ENCODE data around the gene MCAT.
A peak's percentile ranks its signal among the peaks of the same experiment; 100 is the strongest.

MCAT gene

DNA sequence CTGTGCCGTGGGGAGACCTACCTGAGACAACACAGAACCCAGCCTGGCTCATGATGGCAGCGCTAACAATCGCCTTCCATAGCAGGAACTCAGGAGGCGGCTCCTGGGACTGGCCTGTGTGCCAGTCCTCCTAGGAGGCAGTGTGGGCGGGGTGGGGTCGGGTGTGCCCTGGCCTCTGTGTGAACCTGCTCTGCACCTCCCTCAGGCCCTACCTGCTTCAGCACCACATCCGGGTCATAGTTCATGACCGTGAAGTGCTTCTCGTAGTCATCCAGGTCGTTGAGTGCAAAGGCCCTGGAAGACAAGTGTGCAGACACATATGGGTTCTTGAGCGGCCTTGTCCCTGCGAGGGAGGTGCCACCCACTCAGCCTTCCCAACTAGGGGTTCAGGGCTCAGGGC is 28.4 kb upstream of the MCAT start:
- DNase-seq: no peak

DNA sequence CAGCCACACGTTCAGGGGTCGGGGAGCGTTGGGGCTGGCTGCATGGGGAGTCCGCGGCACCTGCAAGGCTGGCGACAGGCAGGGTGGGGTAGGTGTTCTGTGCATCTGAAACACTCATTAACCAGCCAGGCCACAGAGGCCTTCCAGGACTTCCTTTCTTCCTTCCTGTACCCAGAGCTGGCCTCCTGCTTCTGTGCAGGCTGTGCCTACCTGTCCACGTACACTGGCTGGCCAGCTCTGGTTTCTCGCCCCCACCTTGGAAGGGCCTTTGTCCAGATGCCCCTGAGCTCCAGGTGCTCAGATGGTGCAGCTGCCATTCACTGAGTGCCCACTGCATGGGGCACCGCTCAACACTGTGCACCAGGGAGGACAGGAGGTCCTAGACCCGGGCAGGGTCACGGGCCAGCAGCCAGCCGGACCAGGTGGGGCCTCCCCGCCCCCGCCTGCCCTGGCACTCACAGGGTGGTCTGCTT is 27.9 kb upstream of the MCAT start:
- DNase-seq: no peak

DNA sequence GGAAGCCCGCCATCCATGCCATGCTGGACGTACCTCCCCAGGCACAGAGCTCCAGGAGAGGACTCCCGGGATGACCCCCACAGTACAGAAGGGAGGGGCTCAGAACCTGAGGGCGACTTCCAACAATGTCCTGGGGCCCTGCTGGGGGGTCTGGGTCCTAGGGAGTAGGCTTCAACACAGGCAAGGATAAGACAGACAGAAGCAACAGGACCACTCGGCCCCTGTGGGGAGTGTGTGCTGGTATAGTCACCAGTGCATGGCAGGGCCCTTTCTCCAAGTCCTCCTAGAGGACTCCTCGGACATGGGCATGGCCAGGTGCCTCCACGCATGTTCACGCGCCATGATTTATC is 26.9 kb upstream of the MCAT start:
- no peak for DNase-seq

DNA sequence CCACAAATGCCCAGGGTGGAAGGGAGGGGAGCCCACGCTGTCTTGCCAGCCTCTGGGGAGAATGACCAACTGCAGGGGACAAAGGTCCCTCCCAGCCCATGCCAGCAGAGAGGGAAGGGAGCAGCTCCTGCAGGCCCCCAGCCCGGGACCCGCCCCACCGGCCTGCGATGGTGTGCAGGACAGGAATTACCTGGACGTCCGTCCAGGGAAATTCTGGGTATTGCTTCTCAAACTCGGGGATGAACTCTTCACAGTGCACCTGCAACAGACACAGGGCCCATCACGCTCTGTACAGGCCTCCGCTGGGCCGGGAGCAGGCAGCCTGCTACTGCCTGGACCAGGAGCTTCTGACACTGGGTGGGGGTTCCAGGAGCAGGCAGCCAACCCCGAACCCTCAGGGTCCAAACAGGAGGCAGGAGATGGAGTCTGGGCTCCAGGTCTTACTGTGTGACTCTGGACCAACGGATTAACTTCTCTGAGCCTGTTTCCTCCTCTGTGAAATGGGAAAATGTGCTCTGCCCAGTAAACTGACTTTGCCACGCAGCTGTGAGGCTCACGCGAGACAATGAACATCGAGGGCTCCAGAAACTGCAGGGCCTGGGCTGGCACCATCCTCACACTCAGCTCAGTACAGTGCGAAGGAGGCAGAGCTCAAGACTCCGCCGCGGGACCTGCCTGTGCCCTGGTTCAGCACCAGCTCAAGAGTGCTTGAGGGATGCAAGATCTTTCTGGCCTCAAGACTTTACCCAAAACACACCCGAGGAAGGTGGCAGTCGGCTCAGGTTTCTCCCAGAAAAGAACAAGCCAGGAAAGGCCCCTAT is 26.3 kb upstream of the MCAT start:
- DNase-seq: no peak

DNA sequence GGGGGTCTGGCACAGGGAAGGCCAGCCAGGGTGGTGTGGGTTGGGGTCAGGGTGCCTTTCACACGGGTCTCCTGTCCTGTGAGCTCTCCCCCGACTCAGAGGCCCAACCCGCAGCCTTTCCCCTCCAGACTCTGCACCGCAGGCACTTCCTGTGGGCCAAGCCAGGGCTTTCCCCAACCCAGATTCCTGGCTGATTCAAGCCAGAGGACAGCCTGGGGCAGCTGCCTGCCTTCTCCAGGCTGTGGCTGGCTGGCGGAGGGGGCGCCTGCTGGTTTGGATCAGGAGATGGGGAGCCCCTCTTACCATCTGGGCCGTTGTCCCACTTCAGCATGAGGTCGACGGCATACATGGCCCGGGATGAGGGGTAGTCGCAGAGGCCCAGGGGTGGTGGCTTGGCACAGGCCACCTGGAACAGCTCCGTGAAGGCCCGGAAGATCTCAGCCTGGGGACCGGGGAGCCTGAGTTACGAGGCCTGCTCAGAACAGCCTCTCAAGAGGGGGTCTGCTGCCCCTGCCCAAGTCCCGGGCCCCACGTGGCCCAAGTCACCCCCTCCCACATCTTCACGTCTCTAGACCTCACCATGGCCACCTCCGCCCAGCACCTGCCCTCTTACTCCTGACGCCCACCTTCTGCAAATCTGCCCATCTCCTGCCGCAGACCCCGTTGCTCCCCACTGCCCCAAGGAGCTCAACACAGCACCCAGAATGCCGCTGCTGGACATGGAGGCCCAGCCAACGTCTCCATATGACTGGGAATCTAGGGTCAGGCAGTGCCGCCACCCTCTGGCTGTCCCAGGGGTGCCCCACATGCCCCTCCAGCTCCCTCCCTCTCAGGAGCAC is 25.5 kb upstream of the MCAT start:
- DNase-seq: no peak

DNA sequence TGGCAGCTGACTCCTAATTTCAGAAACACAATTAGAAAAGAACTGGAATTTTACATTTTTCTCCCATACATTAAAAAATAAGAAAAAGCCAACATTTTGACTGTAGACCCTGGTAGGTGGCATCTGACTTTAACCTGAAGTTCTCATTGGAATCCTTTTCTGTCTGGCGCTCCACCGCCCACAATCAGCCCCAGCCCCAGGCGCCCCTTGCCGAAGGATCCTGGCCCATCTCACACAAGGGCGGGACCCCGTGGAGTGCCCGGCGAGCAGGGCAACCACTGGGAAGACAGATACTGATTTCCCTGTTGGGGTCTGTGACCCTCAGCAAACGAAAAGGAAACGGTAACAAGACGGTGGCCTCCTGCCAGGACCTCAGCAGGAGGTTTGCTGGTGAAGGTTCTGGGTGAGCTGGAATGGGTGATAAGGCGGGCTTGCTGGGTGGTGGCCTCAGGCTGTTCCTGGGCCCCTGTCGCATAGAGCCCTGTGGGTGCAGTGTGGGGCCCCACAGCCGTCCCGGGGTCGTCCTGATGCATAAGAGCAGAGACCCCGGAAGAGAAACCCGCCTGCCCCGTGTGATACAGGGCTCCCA is 23.9 kb upstream of the MCAT start:
- no peak for DNase-seq

DNA sequence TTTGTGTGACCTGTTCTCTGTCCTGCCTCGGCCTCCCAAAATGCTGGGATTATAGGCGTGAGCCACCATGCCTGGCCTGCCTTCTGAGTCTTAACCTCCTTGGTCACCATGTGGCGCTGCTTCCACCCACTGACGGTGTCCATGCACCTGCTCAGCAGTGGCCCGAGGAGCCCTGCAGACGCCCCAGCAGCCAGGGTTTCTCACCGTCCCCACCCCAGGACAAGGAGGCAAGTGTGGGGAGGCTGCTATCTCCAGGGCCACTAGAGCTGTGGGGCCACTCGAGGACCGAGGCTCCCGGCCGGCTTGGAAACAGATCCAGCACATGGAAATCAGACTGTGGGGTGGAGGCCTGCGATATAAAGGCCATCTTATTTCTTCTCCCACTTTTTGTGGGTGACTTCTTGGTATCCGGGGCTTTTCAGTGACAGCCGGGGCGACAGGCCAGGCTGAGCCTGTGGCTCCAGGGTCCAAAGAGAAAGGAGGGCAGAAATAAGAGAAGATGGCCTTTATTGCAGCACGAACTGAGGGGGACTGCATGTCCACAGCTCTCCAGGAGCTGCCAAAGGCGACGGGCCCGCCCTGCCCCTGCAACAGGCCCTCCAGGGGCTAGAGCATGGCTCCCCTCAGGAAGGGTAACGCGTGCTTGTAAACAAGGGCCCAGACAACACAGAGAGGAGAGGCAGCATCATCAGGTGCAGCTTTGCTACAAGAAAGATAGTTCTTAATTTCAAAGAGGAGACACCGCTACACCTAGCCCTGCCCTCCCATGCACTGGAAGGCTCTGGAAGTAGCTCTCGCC is 23.1 kb upstream of the MCAT start:
- DNase-seq: no peak

DNA sequence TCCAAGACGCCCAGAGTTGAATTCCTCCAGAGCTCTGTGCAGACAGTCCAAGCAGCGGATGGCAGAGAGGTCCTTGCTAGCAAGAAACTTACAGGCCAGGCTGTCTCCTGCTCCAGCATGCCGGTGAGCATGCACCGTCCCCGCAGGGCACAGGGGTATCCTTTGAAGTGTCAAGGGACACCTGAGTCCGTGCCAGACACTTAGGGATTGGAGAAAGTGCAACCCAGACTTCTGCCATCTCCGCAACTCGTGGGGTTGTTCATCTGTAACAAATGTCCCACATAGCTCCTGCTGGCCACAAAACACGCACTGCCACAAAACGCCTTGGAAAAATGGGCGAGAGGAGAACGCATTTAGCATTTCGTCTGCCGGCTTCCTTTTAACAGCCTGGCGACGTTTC is 21.4 kb upstream of the MCAT start:
- no peak for DNase-seq

DNA sequence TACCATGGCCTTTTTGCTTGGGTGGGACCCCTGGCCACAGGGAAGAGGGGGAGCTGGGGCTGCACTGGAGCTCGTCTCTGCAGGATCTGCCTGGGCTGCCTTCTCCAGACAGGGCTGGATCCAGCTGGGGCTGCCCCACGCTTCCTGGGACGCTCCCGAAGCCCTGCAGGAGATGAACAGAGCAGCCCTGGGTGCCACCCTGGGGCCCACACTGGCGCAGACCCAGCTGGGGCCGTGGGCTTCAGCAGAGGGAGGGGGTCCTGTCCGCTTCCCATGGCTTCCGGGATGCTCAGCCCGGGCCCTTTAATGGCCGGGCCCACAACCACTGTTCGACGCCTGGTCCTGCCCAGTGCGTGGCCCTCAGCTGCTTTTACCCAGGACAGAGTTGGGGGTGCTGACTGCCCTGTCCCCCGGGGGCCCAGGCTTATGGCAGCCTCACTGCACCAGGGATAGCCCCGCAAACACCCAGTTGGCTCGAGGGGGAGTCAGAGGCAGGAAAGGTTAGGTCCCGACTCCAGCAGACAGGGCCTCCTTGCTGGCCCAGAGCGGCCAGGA is 20.1 kb upstream of the MCAT start:
- no peak for DNase-seq

DNA sequence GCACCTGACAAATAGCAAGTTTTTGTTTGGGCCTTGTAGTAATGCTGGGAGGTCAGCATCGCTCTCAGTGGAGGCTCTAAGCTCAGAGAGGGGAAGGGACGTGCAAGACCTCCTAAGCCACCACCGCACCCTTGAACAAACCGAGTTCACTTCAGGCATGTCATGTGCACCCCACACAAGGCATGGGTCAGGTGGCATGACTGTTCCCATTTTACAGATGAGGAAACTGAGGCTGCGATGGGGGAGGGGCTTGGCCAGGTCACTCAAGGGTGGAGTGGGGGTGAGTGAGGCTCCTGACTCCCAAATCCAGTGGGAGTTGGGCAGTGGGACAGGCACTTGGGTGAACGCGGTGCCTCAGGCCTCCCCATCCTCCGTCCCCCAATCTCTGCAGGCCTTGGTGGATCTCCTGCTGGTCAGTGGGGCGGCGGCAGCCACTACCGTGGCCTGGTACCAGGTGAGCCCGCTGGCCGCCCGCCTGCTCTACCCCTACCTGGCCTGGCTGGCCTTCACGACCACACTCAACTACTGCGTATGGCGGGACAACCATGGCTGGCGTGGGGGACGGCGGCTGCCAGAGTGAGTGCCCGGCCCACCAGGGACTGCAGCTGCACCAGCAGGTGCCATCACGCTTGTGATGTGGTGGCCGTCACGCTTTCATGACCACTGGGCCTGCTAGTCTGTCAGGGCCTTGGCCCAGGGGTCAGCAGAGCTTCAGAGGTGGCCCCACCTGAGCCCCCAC is 19.4 kb upstream of the MCAT start:
- DNase-seq: no peak

DNA sequence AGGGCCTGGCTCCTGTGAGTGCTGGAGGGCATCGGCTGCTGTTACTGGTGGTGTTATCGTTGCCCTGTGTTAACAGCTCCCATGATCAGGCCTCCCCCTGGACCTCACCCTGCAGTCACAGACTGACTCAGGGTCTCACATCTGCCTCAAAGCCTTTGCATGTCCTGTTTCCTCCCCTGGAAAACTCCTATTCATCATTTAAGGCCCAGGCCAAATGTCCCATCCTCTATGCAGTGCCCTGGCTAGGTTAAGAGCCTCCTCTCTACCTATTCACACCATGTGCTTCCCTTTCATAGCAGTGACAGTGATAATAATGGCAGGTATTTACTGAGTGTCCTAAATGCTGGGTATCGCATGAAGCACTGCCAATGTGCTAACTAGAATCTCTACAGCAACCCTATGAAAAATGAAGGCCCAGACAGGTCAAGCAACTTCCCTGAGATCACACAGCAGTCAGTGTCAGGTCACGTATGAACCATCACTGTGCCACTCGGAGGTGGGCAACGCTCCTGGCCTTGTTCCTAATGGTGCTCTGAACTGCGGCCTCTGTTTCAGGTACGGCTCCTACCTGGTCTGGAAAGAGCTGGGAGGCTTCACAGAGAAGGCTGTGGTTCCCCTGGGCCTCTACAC is 17.4 kb upstream of the MCAT start:
- no peak for DNase-seq

DNA sequence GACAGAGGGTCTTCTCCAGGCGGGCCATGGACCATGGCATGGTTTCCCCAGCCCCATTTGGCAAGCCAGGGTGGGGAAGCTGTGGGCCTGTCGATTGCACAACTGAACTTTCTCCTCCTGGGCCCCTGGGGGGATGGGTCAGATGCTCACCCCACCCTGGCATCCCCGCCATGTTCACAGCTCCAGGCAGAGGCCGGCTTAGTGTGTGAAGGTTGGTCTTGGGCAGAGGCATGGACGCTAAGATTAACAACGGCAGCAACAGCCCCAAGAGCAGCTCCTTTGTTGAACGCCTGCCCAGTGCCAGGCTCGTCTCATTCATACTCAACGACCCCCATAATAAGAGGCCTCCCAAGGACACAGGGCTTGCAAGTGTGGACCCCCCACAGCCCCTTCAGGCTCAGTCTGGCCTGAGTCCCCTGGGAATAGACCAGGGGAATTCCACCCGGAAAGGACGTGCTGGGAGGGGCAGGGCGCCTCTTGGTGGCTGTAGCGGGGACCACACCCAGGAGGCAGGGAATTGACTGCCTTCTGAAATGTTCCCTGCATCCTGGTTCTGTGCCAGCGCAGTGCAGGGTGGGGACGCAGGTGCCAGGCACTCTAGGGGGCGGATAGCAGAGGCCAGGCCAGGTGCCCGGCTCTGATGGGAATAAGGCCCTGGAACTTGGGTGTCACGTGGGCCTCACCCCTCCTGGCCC is 16.4 kb upstream of the MCAT start:
- DNase-seq: peak; percentile 31

DNA sequence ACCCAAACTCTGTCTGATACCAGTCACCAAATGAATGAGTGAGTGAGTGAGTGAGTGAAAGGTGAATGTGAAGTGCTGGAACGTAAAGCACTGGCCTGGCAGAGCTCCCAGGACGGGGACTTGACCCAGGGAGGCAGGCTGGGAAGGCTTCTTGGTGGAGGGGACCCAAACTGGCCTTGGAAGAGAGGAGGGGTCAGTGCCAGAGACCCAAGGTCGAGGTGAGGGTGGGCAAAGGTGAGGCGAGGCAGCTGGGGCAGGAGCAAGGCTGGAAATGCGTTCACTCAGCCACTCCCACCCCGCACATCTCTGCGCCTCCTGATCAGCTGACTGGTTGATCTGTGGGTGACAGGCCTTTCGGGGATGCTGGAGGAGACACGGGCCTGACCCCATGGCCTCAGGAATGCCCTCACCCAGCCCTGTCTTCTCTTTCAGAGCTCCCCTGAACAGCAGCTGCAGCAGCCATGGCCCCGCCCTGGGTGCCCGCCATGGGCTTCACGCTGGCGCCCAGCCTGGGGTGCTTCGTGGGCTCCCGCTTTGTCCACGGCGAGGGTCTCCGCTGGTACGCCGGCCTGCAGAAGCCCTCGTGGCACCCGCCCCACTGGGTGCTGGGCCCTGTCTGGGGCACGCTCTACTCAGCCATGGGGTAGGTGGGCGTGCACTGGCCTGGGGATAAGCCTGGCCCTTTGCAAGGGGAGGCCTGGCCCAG is 15.7 kb upstream of the MCAT start:
- DNase-seq: no peak

DNA sequence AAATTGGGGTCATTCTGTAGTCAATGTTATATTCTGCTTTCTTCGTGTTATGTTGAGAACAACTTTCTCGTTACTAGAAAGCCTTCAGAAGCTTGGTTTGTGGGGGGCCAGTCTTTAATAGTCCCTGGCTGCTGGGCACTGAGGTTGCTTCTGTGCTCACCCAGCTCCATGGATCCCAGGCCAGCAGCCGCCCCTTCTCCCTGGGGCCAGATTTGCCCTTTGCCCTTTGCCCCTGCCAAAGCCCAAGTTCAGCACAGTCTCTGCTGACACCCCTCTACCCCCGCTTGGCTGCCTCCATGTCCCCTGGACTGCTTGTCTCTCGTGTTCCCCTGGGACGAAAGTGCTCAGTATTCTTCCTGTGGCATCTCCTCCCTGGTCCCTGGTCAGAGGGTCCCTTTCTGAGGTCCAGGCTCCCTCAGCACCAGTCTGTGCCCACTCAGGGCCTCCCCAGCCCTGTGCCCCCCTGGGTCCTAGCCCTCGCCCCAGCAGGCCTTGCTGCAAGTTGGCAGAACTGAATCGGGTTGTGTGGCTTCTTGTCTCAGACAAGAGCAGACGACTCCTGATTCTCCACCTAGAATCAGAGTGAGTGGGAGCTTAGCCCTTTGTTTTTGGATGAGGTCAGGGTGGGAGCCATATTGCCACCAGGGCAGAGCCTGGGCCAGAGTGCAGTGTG is 14.8 kb upstream of the MCAT start:
- no peak for DNase-seq

DNA sequence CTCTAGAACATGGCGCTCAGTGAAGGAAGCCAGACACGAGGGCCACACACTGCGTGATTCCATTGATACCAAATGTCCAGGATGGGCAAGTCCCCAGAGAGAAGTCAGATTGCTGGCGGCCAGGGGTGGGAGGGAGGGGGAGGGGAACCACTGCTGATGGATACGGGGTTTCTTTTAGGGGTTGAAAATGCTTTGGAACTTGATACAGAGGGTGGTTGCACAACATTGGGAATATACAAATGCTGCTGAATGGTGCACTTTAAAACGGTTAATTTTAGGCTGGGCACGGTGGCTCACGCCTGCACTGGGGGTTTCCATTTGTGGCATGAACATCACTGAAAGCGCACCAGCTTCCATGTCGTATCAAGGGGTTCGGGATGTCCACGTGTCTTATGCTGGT is 13.2 kb upstream of the MCAT start:
- DNase-seq: no peak

DNA sequence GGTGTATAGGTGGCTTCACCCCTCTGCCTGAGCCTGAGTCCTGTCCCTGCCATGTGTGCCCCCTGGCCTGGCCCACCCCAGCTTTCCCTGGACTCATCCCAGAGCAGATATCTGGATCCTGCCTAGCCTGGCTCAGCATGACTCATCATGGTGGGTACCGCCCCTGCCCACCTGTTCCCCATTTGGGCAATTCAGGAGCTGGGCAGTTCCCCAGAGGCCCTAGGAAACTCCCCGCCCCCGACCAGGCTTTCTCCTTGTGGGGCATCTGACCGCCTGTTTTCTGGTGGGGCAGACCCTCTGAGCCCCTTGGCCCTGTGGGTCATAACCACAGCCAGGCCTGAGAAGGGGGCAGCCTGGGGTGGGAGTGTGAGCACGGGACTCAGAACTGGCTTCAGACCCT is 12.6 kb upstream of the MCAT start:
- DNase-seq: no peak

DNA sequence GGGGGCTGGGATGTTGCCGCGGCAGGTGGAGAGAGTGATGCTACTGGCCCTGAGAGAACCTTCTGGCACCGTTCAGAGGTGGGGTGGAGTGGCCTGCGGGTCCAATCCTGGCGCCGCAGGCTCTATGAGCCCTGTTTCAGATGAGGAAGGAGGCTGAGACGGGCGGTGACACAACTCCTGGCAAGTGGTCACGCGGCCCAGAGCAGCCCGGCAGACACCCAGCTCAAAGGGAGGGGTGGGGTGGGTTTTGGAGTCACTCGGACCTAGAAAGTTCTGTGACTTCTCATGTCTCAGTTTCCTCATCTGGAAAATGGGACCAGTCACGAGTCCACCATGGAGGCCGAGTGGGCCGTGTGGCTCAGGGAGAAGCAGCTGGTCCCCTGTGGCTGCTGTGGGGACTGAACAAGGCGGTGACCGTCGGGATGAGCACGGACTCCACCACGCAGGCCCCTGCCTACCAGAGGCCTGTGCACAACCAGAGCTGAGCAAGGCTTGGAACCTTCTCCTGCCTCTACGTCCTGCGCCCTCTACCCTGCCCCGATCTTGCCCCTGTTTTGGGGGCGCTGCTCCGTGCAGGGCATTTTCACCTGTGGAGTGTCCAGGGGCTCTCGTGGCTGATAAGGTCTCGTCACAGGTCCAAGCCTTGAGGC is 11.8 kb upstream of the MCAT start:
- DNase-seq: no peak

DNA sequence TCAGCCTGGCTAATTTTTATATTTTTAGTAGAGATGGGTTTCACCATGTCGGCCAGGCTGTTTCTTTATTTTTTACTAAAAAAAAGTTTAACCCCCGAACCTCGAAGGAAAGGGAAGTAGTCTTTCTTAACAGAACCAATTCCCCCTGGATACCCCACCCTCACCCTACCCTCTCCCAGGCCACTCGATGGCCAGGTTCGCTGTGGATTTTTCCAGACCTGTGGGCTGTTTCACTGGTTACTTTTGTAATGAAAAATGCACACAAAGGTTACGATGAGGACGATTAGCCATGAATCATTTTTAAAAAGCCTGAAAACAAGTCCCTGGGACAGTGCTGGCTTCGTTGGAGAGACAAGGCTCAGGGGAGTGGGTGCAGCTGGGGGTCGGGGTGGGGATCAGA is 10.7 kb upstream of the MCAT start:
- DNase-seq: no peak

Data from DMS153 (cell line).